Fibroblast of lung (primary cell): Measurements from ENCODE around the gene DDX49. TPM values are rescaled to one million over a fixed set of nuclear protein-coding genes. Genes with fewer than 3 reads are reported as not detected.

Source experiments
- DNase-seq, 2 donors: peaks; one replicate each; pipeline versions ENCODE4 v3.0.0 to v3.0.0-alpha.2; 2010; ENCODE audit warnings: low read depth in 2 of 2
- H2AFZ ChIP-seq: 2 replicates; pipeline ENCODE4 v1.5.1; 2012; ENCODE audit warnings: low read length, control low read depth, inconsistent platforms
- H3K27ac ChIP-seq: 2 replicates; pipeline ENCODE4 v1.5.1; 2011; ENCODE audit warnings: low read length, control low read depth; ENCODE audit not compliant: insufficient read depth
- H3K27me3 ChIP-seq: 2 replicates; pipeline ENCODE4 v1.5.1; 2011; ENCODE audit warnings: mild to moderate bottlenecking, low read length; ENCODE audit not compliant: control insufficient read depth, insufficient read depth
- H3K36me3 ChIP-seq: 2 replicates; pipeline ENCODE4 v1.5.1; 2011; ENCODE audit warnings: low read length; ENCODE audit not compliant: control insufficient read depth, insufficient read depth
- H3K4me1 ChIP-seq: 2 replicates; pipeline ENCODE4 v1.5.1; 2011; ENCODE audit warnings: low read length; ENCODE audit not compliant: control insufficient read depth, insufficient read depth; ENCODE audit errors: extremely low read depth
- H3K4me2 ChIP-seq: 2 replicates; pipeline ENCODE4 v1.5.1; 2011; ENCODE audit warnings: low read length, control low read depth; ENCODE audit not compliant: insufficient read depth; ENCODE audit errors: extremely low read depth
- H3K4me3 ChIP-seq, 4 experiments: fragments of 200-600 bp in 1 of 4; sonication (generic) in 1 of 4; replicated peaks in 1 of 4; 2 replicates each; pipeline ENCODE4 v1.5.1; 2011 to 2016; ENCODE audit warnings: low read length in 4 of 4, low read depth in 3 of 4, mild to moderate bottlenecking in 3 of 4, control low read depth in 2 of 4, inconsistent platforms in 1 of 4, mixed read lengths in 1 of 4; ENCODE audit not compliant: insufficient read depth in 1 of 4; ENCODE audit errors: control extremely low read depth in 1 of 4
- H3K79me2 ChIP-seq: 2 replicates; pipeline ENCODE4 v1.5.1; 2012; ENCODE audit warnings: mild to moderate bottlenecking, low read length, inconsistent platforms; ENCODE audit not compliant: control insufficient read depth, insufficient read depth
- H3K9ac ChIP-seq: 2 replicates; pipeline ENCODE4 v1.5.1; 2011; ENCODE audit warnings: mild to moderate bottlenecking, low read length, control low read depth; ENCODE audit not compliant: insufficient read depth
- H3K9me3 ChIP-seq: 2 replicates; pipeline ENCODE4 v1.5.1; 2012; ENCODE audit warnings: low read depth, low read length; ENCODE audit not compliant: control insufficient read depth, insufficient read depth
- H4K20me1 ChIP-seq: 2 replicates; pipeline ENCODE4 v1.5.1; 2011; ENCODE audit warnings: low read length; ENCODE audit not compliant: control insufficient read depth, insufficient read depth; ENCODE audit errors: extremely low read depth
- EZH2 ChIP-seq: IDR thresholded peaks from 2 replicates; pipeline ENCODE4 v1.5.1; 2012; ENCODE audit warnings: low read length, control low read depth, mild to moderate bottlenecking; ENCODE audit errors: missing control alignments
- polyA plus RNA-seq, 2 donors: library from polyadenylated mRNA; depleted of rRNA in 1 of 2; stranded (reverse) in 1 of 2; unstranded in 1 of 2; fragments of >200 nt; gene quantifications; 2 replicates each; pipeline ENCODE4 v1.2.1, GENCODE V29; 2011 to 2012; ENCODE audit warnings: missing spikeins in 1 of 2
- total RNA-seq: library from RNA; depleted of rRNA; stranded (reverse); fragments of >200 nt; gene quantifications from 2 replicates; pipeline ENCODE4 v1.2.1, GENCODE V29; 2014
- TF ChIP-seq, protein P1 (sequence below), 2 donors: IDR thresholded peaks in 1 of 2; conservative IDR thresholded peaks in 1 of 2; 1 replicate in 1 of 2; 2 replicates in 1 of 2; pipeline ENCODE4 v1.5.1; 2011 to 2012; ENCODE audit warnings: low read length in 2 of 2, control low read depth in 1 of 2, inconsistent platforms in 1 of 2, low read depth in 1 of 2, mild to moderate bottlenecking in 1 of 2

DDX49 gene
- total and polyA plus RNA-seq, 2 donors (not counting 1 experiment from before 2014, with no cell fraction given), result 25.3 to 56.3 TPM

DNA sequence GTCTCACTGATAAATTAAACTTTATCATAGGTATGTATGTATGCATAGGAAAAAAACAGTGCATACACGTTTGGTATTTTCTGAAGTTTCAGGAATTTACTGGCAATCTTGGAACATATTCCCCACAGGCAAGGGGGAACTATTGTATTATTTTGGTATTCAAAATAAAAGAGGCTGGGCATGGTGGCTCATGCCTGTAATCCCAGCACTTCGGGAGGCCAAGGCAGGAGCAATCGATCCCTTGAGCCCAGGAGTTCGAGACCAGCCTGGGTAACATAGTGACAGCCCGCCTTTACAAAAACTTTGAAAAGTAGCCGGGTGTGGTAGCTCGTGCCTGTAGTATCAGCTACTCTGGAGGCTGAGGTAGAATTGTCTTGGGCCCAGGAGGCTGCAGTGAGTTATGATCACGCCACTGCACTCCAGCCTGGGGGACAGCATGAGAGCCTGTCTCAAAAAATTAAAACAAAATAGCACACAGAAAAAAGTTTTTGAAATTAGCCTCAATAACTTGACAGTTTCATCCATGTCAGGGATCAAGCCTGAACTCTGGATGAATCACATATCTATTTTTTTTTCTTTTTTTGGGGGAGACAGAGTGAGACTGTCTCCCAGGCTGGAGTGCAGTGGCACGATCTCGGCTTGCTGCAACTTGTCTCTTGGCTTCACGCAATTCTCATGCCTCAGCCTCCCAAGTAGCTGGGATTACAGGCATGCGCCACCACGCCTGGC, 50.6 kb downstream of the DDX49 start:
- Histone ChIP-seq H4K20me1 (no peaks in the 10 kb centered on the region), H3K27ac (peak overlapping the region; percentile 63), H3K36me3 (no peaks in the 10 kb centered on the region), H3K4me1 (peaks cover 11% of the 10 kb centered on the region), H3K4me2 (peak overlapping the region; percentile 25), H3K9me3 (no peaks in the 10 kb centered on the region), H3K27me3 (no peaks in the 10 kb centered on the region), H3K4me3 (no peak overlapping the region), H3K79me2 (no peaks in the 10 kb centered on the region), H2AFZ (no peak overlapping the region), H3K9ac (no peak overlapping the region)
- TF ChIP-seq EZH2, result no peak
- TF ChIP-seq, protein P1, sequence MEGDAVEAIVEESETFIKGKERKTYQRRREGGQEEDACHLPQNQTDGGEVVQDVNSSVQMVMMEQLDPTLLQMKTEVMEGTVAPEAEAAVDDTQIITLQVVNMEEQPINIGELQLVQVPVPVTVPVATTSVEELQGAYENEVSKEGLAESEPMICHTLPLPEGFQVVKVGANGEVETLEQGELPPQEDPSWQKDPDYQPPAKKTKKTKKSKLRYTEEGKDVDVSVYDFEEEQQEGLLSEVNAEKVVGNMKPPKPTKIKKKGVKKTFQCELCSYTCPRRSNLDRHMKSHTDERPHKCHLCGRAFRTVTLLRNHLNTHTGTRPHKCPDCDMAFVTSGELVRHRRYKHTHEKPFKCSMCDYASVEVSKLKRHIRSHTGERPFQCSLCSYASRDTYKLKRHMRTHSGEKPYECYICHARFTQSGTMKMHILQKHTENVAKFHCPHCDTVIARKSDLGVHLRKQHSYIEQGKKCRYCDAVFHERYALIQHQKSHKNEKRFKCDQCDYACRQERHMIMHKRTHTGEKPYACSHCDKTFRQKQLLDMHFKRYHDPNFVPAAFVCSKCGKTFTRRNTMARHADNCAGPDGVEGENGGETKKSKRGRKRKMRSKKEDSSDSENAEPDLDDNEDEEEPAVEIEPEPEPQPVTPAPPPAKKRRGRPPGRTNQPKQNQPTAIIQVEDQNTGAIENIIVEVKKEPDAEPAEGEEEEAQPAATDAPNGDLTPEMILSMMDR (conservative IDR thresholded peaks at IDR 0.05 in 1 of 2, IDR thresholded peaks at IDR 0.05 in 1 of 2; ENCODE audit: low read depth in 1 of 2, low read length in 2 of 2), result no peak
- DNase-seq, result no peak

DNA sequence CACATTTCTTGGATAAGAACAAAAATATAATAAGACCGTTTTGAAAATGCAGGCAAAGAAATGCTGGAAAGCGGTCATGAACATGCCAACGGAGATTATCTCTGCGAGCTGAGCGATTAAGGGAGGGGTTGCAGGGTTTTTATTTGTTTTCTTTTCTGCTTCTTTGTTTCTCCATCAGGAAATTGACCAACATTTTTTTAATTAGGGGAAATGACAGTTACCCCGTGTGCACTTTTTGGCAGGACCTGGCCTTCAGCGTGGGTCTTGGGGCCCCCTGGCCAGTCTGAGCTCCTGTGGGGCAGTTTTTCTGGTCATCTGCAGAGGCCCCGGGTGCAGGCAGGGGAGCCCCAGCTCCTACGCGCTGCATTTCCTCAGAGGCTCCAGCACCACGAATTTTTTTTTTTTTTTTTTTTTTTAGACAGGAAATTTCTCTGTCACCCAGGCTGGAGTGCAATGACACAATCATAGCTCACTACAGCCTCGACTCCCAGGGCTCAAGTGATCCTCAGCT, 52.8 kb downstream of the DDX49 start:
- TF ChIP-seq, protein P1 (conservative IDR thresholded peaks at IDR 0.05 in 1 of 2, IDR thresholded peaks at IDR 0.05 in 1 of 2; ENCODE audit: low read depth in 1 of 2, low read length in 2 of 2), result no peak
- TF ChIP-seq EZH2, result no peak
- H3K4me3 ChIP-seq, result no peak overlapping the region
- H3K9me3 ChIP-seq, result no peaks in the 10 kb centered on the region
- peaks cover 11% of the 10 kb centered on the region for H3K4me1 ChIP-seq
- H3K36me3 ChIP-seq, result no peaks in the 10 kb centered on the region
- no peaks in the 10 kb centered on the region for H3K79me2 ChIP-seq
- H3K4me2 ChIP-seq, result peak overlapping the region; percentile 58
- no peak overlapping the region for H3K9ac ChIP-seq
- no peaks in the 10 kb centered on the region for H3K27me3 ChIP-seq
- DNase-seq, result peak; percentile 11 to 36
- no peak overlapping the region for H3K27ac ChIP-seq
- H4K20me1 ChIP-seq, result no peaks in the 10 kb centered on the region
- peak overlapping the region; percentile 0 for H2AFZ ChIP-seq

DNA sequence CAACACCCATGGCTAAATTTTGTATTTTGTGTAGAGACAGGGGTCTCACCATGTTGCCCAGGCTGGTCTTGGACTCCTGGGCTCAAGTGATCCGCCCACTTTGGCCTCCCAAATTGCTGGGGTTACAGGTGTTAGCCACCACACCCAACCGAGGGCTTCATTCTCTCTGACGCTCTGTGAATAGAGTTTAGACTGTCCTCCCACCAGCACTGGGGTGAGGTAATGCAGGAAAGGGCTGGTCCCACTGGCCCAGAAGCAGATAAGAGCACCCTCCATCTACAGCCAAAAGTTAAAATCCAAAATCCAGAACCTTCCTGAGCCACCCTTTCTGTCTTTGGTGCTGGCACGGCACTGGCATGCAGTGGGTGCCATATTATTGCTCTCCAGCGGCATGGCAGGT, 53.3 kb downstream of the DDX49 start:
- no peaks in the 10 kb centered on the region for H4K20me1 ChIP-seq
- no peaks in the 10 kb centered on the region for H3K9me3 ChIP-seq
- H3K4me3 ChIP-seq, result no peak overlapping the region
- H3K27me3 ChIP-seq, result no peaks in the 10 kb centered on the region
- H3K79me2 ChIP-seq, result no peaks in the 10 kb centered on the region
- DNase-seq, result no peak
- no peak overlapping the region for H3K27ac ChIP-seq
- H2AFZ ChIP-seq, result no peak overlapping the region
- H3K9ac ChIP-seq, result no peak overlapping the region
- H3K4me2 ChIP-seq, result no peak overlapping the region
- no peaks in the 10 kb centered on the region for H3K36me3 ChIP-seq
- TF ChIP-seq, protein P1 (conservative IDR thresholded peaks at IDR 0.05 in 1 of 2, IDR thresholded peaks at IDR 0.05 in 1 of 2; ENCODE audit: low read depth in 1 of 2, low read length in 2 of 2), result no peak
- no peak for TF ChIP-seq EZH2
- peaks cover 7% of the 10 kb centered on the region for H3K4me1 ChIP-seq
